Measurements from ENCODE around the gene CDKN2B-AS1. TPM values are rescaled to one million over a fixed set of nuclear protein-coding genes. Genes with fewer than 3 reads are reported as not detected.

Gene CDKN2B-AS1
- total RNA-seq, 6 experiments from 2014 or later, result 0.61 to 1.5 (median 1.2) TPM

- no peak for DNase-seq
- TF ChIP-seq CTCF (IDR thresholded peaks at IDR 0.05), result peak; percentile 77
- H3K9me3 Mint-ChIP-seq, result peaks cover 12% of the 10 kb centered on the region
- H3K4me1 Mint-ChIP-seq (ENCODE audit: low read depth), result peaks cover 49% of the 10 kb centered on the region
- H3K4me3 Mint-ChIP-seq, result no peak overlapping the region
- H3K27me3 Mint-ChIP-seq (ENCODE audit: insufficient read depth), result no peaks in the 10 kb centered on the region
- H3K27ac Mint-ChIP-seq, result no peak overlapping the region
- H3K36me3 Mint-ChIP-seq (ENCODE audit: low read depth), result peaks cover 20% of the 10 kb centered on the region
Measured at GRCh38 chr9:22119522-22120158, 125.0 kb downstream of the CDKN2B-AS1 start.

- peaks cover 48% of the 10 kb centered on the region for H3K4me1 Mint-ChIP-seq (ENCODE audit: low read depth)
- no peak for DNase-seq
- peaks cover 9% of the 10 kb centered on the region for H3K9me3 Mint-ChIP-seq
- no peaks in the 10 kb centered on the region for H3K27me3 Mint-ChIP-seq (ENCODE audit: insufficient read depth)
- no peak overlapping the region for H3K27ac Mint-ChIP-seq
- TF ChIP-seq CTCF (IDR thresholded peaks at IDR 0.05), result no peak
- peaks cover 16% of the 10 kb centered on the region for H3K36me3 Mint-ChIP-seq (ENCODE audit: low read depth)
- no peak overlapping the region for H3K4me3 Mint-ChIP-seq
Measured at GRCh38 chr9:22120159-22120549, 125.6 kb downstream of the CDKN2B-AS1 start.

DNA sequence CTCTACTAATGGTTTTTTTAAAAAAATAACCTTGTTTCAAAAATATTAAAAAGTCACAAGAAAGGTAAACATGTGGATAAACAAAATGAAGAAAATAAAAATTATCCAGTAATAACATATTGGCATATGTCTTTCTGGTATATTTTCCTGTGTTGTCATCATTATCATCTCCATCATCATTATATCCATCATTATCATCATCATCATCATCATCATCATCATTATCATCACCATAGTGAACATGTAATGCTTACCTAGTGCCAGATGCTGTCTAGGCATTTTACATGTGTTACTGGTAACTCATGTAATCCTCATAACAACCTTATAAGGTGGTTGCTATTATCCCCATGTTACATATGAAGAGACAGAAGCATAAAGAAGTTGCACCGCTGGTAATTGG lies 126.0 kb downstream of the CDKN2B-AS1 start:
- H3K36me3 Mint-ChIP-seq (ENCODE audit: low read depth), result peaks cover 12% of the 10 kb centered on the region; the same call in 1 of the 2 replicates
- peaks cover 44% of the 10 kb centered on the region for H3K4me1 Mint-ChIP-seq (ENCODE audit: low read depth)
- no peak for DNase-seq
- peaks cover 7% of the 10 kb centered on the region for H3K9me3 Mint-ChIP-seq
- H3K27me3 Mint-ChIP-seq (ENCODE audit: insufficient read depth), result no peaks in the 10 kb centered on the region
- no peak for TF ChIP-seq CTCF (IDR thresholded peaks at IDR 0.05)
- H3K4me3 Mint-ChIP-seq, result no peak overlapping the region
- H3K27ac Mint-ChIP-seq, result no peak overlapping the region

DNA sequence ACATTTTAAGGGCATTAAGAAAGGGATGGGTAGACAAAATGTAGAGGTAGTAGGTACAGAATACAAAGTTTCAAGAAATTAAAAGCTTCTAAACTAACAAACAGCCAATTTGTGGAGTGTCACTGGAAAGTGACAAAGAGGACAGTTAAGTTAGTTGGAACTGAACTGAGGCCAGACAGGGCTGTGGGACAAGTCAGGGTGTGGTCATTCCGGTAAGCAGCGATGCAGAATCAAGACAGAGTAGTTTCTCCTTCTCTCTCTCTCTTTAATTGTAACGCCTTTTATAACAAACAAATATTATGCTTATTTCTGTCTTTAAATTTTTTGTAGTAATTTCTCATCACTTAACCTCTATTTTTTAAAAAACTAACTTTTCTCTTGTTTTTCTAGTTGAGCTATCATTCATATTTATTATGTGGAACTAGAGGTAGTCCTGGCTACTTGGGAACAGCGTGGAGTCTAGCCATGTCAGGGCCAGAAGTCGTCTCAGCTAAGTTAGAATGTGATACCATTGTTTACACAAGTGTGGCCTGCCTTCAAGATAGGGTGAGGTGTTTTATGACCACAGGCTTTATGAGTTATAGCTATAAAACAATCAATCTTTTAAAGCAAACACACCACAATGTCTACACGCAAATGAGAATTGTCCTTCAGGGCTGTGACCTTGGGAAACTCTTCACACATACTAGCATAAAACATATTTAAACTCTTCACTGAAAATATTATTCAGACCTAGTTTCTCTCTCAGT lies 129.8 kb downstream of the CDKN2B-AS1 start:
- no peak for TF ChIP-seq CTCF (IDR thresholded peaks at IDR 0.05)
- Mint-ChIP-seq H3K27ac (no peak overlapping the region), H3K4me3 (no peak overlapping the region)

GRCh38 chr9:22129133-22129532 lies 134.5 kb downstream of the CDKN2B-AS1 start:
- Mint-ChIP-seq H3K27ac (no peak overlapping the region), H3K9me3 (no peaks in the 10 kb centered on the region), H3K4me1 (ENCODE audit: low read depth) (peaks cover 30% of the 10 kb centered on the region), H3K4me3 (no peak overlapping the region), H3K36me3 (ENCODE audit: low read depth) (no peaks in the 10 kb centered on the region), H3K27me3 (ENCODE audit: insufficient read depth) (peaks cover 2% of the 10 kb centered on the region)
- no peak for TF ChIP-seq CTCF (IDR thresholded peaks at IDR 0.05)
- no peak for DNase-seq

More for the DNA sequence above, 129.8 kb downstream of the CDKN2B-AS1 start:
- Mint-ChIP-seq H3K27me3 (ENCODE audit: insufficient read depth) (no peaks in the 10 kb centered on the region; the same call in 1 of the 2 replicates), H3K4me1 (ENCODE audit: low read depth) (peaks cover 23% of the 10 kb centered on the region), H3K9me3 (peaks cover 7% of the 10 kb centered on the region), H3K36me3 (ENCODE audit: low read depth) (peaks cover 12% of the 10 kb centered on the region; the same call in 1 of the 2 replicates)
- DNase-seq, result no peak

All from HFFc6 (cell line).